Gastrocnemius medialis (tissue), 4 donors: Measurements from ENCODE around the gene TSPAN17. TPM values are rescaled to one million over a fixed set of nuclear protein-coding genes. Genes with fewer than 3 reads are reported as not detected.
"Not testable (repeated sequence)": the region's sequence is repeated elsewhere in the genome, so short reads cannot be mapped to it uniquely, and the experiment has no call there.

Experiments used
- ATAC-seq, 2 donors: fragments of 150-250 bp; one replicate each; pipeline ENCODE4 v1.9.1; 2016
- DNase-seq, 2 donors: peaks; one replicate each; pipeline ENCODE4 v3.0.0-alpha.2; 2019
- H3K27ac ChIP-seq, 4 donors: fragments of 200-600 bp; sonication (generic); 1 replicate in 1 of 4; 2 replicates in 3 of 4; pipeline ENCODE4 v1.5.1; 2016 to 2018; ENCODE audit warnings: mild to moderate bottlenecking in 2 of 4, moderate library complexity in 1 of 4
- H3K27me3 ChIP-seq, 3 donors: fragments of 200-600 bp; sonication (generic) in 2 of 3; 1 replicate in 1 of 3; 2 replicates in 2 of 3; pipeline versions ENCODE4 v1.5.1 to v1.6.0; 2016 to 2019; ENCODE audit warnings: mild to moderate bottlenecking in 1 of 3, moderate library complexity in 1 of 3
- H3K36me3 ChIP-seq, 2 donors: fragments of 200-600 bp; sonication (generic) in 1 of 2; one replicate each; pipeline ENCODE4 v1.5.1; 2017 to 2018
- H3K4me1 ChIP-seq, 2 donors: fragments of 200-600 bp; sonication (generic) in 1 of 2; one replicate each; pipeline ENCODE4 v1.5.1; 2016 to 2017; ENCODE audit warnings: mild to moderate bottlenecking in 2 of 2
- H3K4me3 ChIP-seq, 4 donors: fragments of 200-600 bp; sonication (generic) in 3 of 4; 1 replicate in 1 of 4; 2 replicates in 3 of 4; pipeline ENCODE4 v1.5.1; 2016 to 2019; ENCODE audit warnings: mild to moderate bottlenecking in 2 of 4
- H3K9me3 ChIP-seq, 3 donors: fragments of 200-600 bp; sonication (generic) in 2 of 3; 1 replicate in 1 of 3; 2 replicates in 2 of 3; pipeline ENCODE4 v1.5.1; 2016 to 2019
- POLR2A ChIP-seq, 2 donors: fragments of 450-650 bp; IDR thresholded peaks; one replicate each; pipeline ENCODE4 v1.6.1; 2017; ENCODE audit warnings: antibody characterized with exemption in 2 of 2, mild to moderate bottlenecking in 2 of 2, moderate library complexity in 2 of 2
- in situ Hi-C, 4 donors: fragments of 200-750 bp; cut with MboI; loops; one replicate each; pipeline versions ENCODE4 v1.15.0 to v1.8.0; 2017; ENCODE audit warnings: low sequenced_read_pairs in 4 of 4
- intact Hi-C: fragments of 100-400 bp; cut with DNase I; formaldehyde crosslinking; loops from one replicate; pipeline ENCODE4 v1.15.1; 2023; ENCODE audit warnings: low total_unique reads
- total RNA-seq, 4 donors: library from RNA; depleted of rRNA; stranded (reverse); fragments of >200 nt; gene quantifications; one replicate each; pipeline versions ENCODE4 v1.1.0 to v1.2.3, GENCODE V29; 2016
- TF ChIP-seq, protein P1 (sequence below), 5 experiments: fragments of 450-650 bp in 3 of 5; fragments of 200-600 bp in 2 of 5; sonication (generic) in 2 of 5; IDR thresholded peaks in 4 of 5; conservative IDR thresholded peaks in 1 of 5; 1 replicate in 4 of 5; 2 replicates in 1 of 5; pipeline ENCODE4 v1.5.1; 2016 to 2019; ENCODE audit warnings: antibody characterized with exemption in 5 of 5, mild to moderate bottlenecking in 3 of 5, moderate library complexity in 3 of 5

Gene TSPAN17
- total RNA-seq, 4 donors from 2014 or later, result 13.3 to 35.7 (median 27.2) TPM

DNA sequence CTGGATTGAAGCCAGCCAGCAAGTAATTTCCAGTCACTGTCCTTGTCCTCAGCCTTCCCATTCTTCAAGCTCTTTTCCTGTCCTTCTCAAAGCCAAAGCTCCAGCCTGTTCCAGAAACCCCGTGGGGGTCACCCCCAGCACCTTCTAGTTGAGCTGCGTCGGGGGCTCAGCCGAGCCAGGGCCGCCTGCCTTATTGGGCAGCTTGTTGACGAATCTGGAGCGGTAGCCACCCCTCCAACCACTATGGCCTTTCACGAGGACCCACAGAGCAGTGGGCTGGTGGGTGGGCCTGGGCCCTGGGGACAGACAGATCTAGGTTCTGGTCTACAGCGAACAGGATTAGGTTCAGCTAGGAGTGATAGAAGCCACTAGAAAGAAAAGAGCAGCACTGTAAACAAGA lies 47.3 kb downstream of the TSPAN17 start:
- intact Hi-C loops (no loop called here), in situ Hi-C loops (no loop called here)
- Histone ChIP-seq H3K27me3 (peaks cover 4 to 15% (median 10%) of the 10 kb centered on the region in 3 donors), H3K4me3 (no peak overlapping the region), H3K4me1 (no peaks in the 10 kb centered on the region), H3K9me3 (no peaks in the 10 kb centered on the region), H3K27ac (no peak overlapping the region), H3K36me3 (no peaks in the 10 kb centered on the region)
- TF ChIP-seq POLR2A (IDR thresholded peaks at IDR 0.05), result no peak
- TF ChIP-seq, protein P1, sequence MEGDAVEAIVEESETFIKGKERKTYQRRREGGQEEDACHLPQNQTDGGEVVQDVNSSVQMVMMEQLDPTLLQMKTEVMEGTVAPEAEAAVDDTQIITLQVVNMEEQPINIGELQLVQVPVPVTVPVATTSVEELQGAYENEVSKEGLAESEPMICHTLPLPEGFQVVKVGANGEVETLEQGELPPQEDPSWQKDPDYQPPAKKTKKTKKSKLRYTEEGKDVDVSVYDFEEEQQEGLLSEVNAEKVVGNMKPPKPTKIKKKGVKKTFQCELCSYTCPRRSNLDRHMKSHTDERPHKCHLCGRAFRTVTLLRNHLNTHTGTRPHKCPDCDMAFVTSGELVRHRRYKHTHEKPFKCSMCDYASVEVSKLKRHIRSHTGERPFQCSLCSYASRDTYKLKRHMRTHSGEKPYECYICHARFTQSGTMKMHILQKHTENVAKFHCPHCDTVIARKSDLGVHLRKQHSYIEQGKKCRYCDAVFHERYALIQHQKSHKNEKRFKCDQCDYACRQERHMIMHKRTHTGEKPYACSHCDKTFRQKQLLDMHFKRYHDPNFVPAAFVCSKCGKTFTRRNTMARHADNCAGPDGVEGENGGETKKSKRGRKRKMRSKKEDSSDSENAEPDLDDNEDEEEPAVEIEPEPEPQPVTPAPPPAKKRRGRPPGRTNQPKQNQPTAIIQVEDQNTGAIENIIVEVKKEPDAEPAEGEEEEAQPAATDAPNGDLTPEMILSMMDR (IDR thresholded peaks at IDR 0.05 in 4 of 5, conservative IDR thresholded peaks at IDR 0.05 in 1 of 5), result no peak
- no peak for ATAC-seq
- no peak for DNase-seq

DNA sequence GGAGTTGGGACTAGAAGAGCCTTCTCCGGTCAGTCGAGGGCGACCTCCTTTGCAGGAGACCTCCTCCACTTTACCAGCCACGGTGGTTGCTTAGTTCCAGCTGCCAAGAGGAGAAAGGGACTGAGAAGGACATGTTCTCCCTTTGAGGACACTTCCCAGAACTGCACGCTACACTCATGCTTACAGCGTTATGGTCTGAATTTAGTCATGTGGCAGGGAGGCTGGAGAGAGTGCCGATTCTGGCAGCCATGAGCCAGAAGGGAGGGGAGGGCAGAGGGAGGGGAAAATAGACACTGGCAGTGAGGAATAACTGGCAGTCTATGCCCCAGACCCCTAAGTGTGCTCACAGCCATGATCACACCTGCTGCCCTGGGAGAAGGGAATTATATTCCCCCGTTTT lies 47.8 kb downstream of the TSPAN17 start:
- no peaks in the 10 kb centered on the region for H3K9me3 ChIP-seq
- ATAC-seq (peak in 1 of 2 donors; percentile 56), DNase-seq (no peak)
- no peak for TF ChIP-seq POLR2A (IDR thresholded peaks at IDR 0.05)
- TF ChIP-seq, protein P1 (IDR thresholded peaks at IDR 0.05 in 4 of 5, conservative IDR thresholded peaks at IDR 0.05 in 1 of 5), result no peak
- in situ Hi-C loops, result no loop called here
- H3K27me3 ChIP-seq, result peaks cover 4 to 15% (median 10%) of the 10 kb centered on the region in 3 donors
- intact Hi-C loops, result no loop called here
- no peak overlapping the region for H3K27ac ChIP-seq
- no peaks in the 10 kb centered on the region for H3K4me1 ChIP-seq
- H3K4me3 ChIP-seq, result no peak overlapping the region
- no peaks in the 10 kb centered on the region for H3K36me3 ChIP-seq

DNA sequence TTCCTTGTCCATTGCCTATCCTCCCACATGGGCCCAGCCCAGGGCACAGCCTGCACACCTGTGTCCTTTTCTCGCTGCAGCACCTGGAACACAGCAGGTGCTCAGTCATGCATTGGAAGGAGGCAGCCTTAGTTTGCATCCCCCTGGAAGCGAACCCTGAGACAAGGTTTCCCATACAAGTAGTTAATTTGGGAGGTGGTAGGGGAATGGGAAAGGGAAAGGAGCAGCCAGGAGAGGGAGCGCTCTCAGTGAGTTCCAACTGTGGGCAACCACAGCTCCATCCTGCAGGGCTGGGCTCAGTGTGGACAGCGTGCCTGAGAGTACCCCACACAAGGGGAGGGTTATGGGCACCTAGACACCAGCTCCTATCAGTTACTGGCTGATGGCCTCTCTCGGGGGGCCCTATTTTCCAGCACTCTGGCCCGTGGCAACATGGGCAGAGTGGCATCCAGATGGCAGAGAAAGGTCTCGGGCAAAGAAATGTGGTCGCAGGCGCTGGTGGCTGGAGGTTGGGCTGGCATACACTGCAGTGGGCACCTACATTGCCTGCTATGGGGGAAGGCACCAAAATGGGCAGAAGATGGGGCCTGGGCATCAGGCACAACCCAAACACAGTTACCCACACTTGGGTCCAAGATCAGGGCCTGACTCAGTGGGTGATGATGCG lies 50.1 kb downstream of the TSPAN17 start:
- no peak for ATAC-seq
- peaks cover 7 to 14% (median 13%) of the 10 kb centered on the region in 3 donors for H3K27me3 ChIP-seq
- in situ Hi-C loops, result no loop called here
- H3K9me3 ChIP-seq, result no peaks in the 10 kb centered on the region
- no peak for TF ChIP-seq POLR2A (IDR thresholded peaks at IDR 0.05)
- TF ChIP-seq, protein P1 (IDR thresholded peaks at IDR 0.05 in 4 of 5, conservative IDR thresholded peaks at IDR 0.05 in 1 of 5), result no peak
- H3K4me3 ChIP-seq, result no peak overlapping the region
- no peaks in the 10 kb centered on the region for H3K36me3 ChIP-seq
- no peak for DNase-seq
- no peaks in the 10 kb centered on the region for H3K4me1 ChIP-seq
- no peak overlapping the region for H3K27ac ChIP-seq
- intact Hi-C loops, result no loop called here

DNA sequence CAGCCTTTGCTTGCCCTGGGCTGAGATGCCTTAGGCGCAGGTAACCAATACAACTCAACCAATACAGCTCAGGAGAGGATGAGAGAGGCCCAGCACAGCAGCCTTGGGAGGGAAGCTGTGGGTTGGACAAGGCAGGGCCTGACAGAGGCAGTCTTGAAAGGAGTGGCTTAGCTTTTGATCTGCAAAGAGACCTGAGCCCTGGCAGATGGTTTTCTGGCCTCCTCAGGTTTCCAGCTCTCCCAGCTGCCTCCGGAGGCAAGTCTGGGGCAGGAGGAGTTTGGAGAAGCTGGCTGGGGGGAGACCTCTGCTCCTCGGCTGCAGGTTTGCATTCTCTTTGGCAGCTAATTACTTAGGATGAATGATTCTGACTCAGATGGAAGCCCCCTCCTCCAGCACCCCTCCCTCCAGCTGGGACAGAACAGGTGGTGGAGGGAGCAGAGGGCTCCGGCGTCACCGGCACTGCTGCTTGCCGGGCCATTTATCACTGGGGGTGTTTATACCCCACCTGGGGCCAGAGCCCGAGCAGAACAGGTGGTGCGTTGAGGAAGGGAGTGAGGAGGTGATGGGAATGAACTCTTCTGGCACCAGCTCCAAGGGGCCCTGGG lies 50.8 kb downstream of the TSPAN17 start:
- in situ Hi-C loops (no loop called here), intact Hi-C loops (no loop called here)
- ATAC-seq, result no peak
- no peak for DNase-seq
- no peaks in the 10 kb centered on the region for H3K9me3 ChIP-seq
- H3K4me1 ChIP-seq, result no peaks in the 10 kb centered on the region
- peaks cover 8 to 14% (median 13%) of the 10 kb centered on the region in 3 donors for H3K27me3 ChIP-seq
- no peak overlapping the region for H3K4me3 ChIP-seq
- no peak for TF ChIP-seq POLR2A (IDR thresholded peaks at IDR 0.05)
- TF ChIP-seq, protein P1 (IDR thresholded peaks at IDR 0.05 in 4 of 5, conservative IDR thresholded peaks at IDR 0.05 in 1 of 5), result no peak
- H3K36me3 ChIP-seq, result no peaks in the 10 kb centered on the region
- H3K27ac ChIP-seq, result no peak overlapping the region

DNA sequence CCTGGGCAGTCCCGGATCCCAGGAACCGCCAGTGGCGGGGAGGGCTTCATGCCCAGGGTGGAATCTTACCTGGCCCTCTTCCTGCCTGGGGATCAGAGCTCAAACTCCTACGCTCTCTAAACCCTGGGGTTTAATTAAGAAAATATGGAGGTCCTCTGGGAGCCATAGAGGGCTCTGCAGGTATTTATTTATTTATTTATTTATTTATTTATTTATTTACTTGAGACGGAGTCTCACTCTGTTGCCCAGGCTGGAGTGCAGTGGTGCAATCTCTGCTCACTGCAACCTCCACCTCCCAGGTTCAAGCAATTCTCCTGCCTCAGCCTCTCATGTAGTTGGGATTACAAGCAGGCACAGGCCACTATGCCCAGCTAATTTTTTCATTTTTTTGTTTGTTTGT lies 52.2 kb downstream of the TSPAN17 start:
- in situ Hi-C loops, H3K36me3 ChIP-seq, H3K4me1 ChIP-seq, H3K27ac ChIP-seq, ATAC-seq, H3K9me3 ChIP-seq, H3K4me3 ChIP-seq, DNase-seq, intact Hi-C loops: not testable (repeated sequence)
- H3K27me3 ChIP-seq, result peaks cover 11 to 13% (median 12%) of the 10 kb centered on the region in 3 donors
